Adrenal gland (tissue), 12 donors: ENCODE results near the gene VEGFA. TPM values are rescaled to one million over a fixed set of nuclear protein-coding genes. Genes with fewer than 3 reads are reported as not detected.

Experiments used
- DNase-seq, 7 donors: peaks; one replicate each; pipeline ENCODE4 v3.0.0-alpha.2; 2019 to 2020
- H3K27ac ChIP-seq, 5 donors: fragments of 200-600 bp; sonication (generic) in 4 of 5; 1 replicate in 3 of 5; 2 replicates in 2 of 5; pipeline versions ENCODE4 v1.5.1 to v1.8.0; 2016 to 2020; ENCODE audit warnings: mild to moderate bottlenecking in 1 of 5
- H3K27me3 ChIP-seq: fragments of 200-600 bp; 2 replicates; pipeline ENCODE4 v1.8.0; 2021
- H3K36me3 ChIP-seq, 2 donors: fragments of 200-600 bp; replicated peaks in 1 of 2; 1 replicate in 1 of 2; 2 replicates in 1 of 2; pipeline versions ENCODE4 v1.5.1 to v1.8.0; 2018 to 2022
- H3K4me1 ChIP-seq, 2 donors: fragments of 200-600 bp; replicated peaks in 1 of 2; 1 replicate in 1 of 2; 2 replicates in 1 of 2; pipeline versions ENCODE4 v1.5.1 to v1.8.0; 2018 to 2021
- H3K4me3 ChIP-seq, 4 donors: fragments of 200-600 bp; sonication (generic) in 3 of 4; one replicate each; pipeline ENCODE4 v1.5.1; 2016 to 2018
- H3K9me3 ChIP-seq, 3 donors: fragments of 200-600 bp; sonication (generic) in 1 of 3; replicated peaks in 1 of 3; 1 replicate in 2 of 3; 2 replicates in 1 of 3; pipeline versions ENCODE4 v1.5.1 to v1.8.0; 2016 to 2021
- CTCF ChIP-seq, 6 experiments: fragments of 450-650 bp in 4 of 6; fragments of 200-600 bp in 2 of 6; sonication (generic) in 1 of 6; IDR thresholded peaks; 1 replicate in 5 of 6; 2 replicates in 1 of 6; pipeline versions ENCODE4 v1.5.1 to v1.8.0; 2016 to 2021; ENCODE audit warnings: antibody characterized with exemption in 6 of 6, mild to moderate bottlenecking in 2 of 6, moderate library complexity in 1 of 6
- POLR2A ChIP-seq, 2 donors: fragments of 450-650 bp; IDR thresholded peaks; one replicate each; pipeline ENCODE4 v1.6.1; 2017; ENCODE audit warnings: antibody characterized with exemption in 2 of 2, mild to moderate bottlenecking in 2 of 2, moderate library complexity in 1 of 2
- WGBS, 4 donors: extraction: QIAGEN DNeasy Blood & Tissue Kit in 2 of 4; methylation state at CpG; one replicate each; pipeline versions ENCODE4 v1.1.5 to v1.1.7; 2013 to 2017; 5-methylcytosine and 5-hydroxymethylcytosine counted together
- intact Hi-C, 2 donors: fragments of 100-400 bp; cut with DNase I; formaldehyde crosslinking; loops; one replicate each; pipeline versions ENCODE4 v1.14.1 to v1.15.0; 2022 to 2023
- polyA plus RNA-seq, 3 donors: library from polyadenylated mRNA; stranded (reverse); fragments of 200-250 nt in 2 of 3; fragments of 350-450 nt in 1 of 3; fragmentation: Illumina TruSeq in 1 of 3; extraction: RNeasy Lipid Tissue Mini Kit (QIAGEN cat#74804) in 1 of 3; gene quantifications; one replicate each; pipeline ENCODE4 v1.2.3, GENCODE V29; 2013 to 2014
- total RNA-seq, 9 donors: library from RNA; depleted of rRNA in 4 of 9; stranded (reverse); fragments of >200 nt in 4 of 9; fragments of 120-200 nt in 1 of 9; fragmentation: NEBNext Ultra II Directional in 1 of 9; extraction: Animal tissue kit (Norgen Biotek cat#: 25700) in 1 of 9; gene quantifications; one replicate each; pipeline versions ENCODE4 v1.1.0 to v1.2.4, GENCODE V29; 2013 to 2023
- donor health status: healthy with polysubstance abuse.
- donor health status: Bipolar disorder and iron deficiency.
- donor health status: DM: yes; HTN: yes; CAD: no.
- donor health status: DM: no; HTN: no; CAD: no.
- donor health status: DM: no; HTN: no; CAD: no.
- donor health status: DM: yes; HTN: yes; CAD: no.

VEGFA gene
- total and polyA plus RNA-seq, 12 donors: 31.5 to 343 (median 101) TPM

GRCh38 chr6:43808412-43808811 lies 38.4 kb downstream of the VEGFA start:
- DNase-seq: no peak
- no peak overlapping the region for H3K27ac ChIP-seq
- H3K9me3 ChIP-seq: no peaks in the 10 kb centered on the region
- TF ChIP-seq POLR2A (IDR thresholded peaks at IDR 0.05) (no peak), CTCF (IDR thresholded peaks at IDR 0.05) (no peak)
- no peaks in the 10 kb centered on the region for H3K27me3 ChIP-seq
- WGBS, 4 donors: 95 to 99% (median 96%) methylated on average over 7 of the region's 7 CpGs
- no peaks in the 10 kb centered on the region for H3K4me1 ChIP-seq
- intact Hi-C loops: no loop called here
- H3K36me3 ChIP-seq: no peaks in the 10 kb centered on the region
- H3K4me3 ChIP-seq: no peak overlapping the region

GRCh38 chr6:43809417-43810305 lies 39.6 kb downstream of the VEGFA start:
- H3K4me1 ChIP-seq: no peaks in the 10 kb centered on the region
- TF ChIP-seq POLR2A (IDR thresholded peaks at IDR 0.05): no peak
- TF ChIP-seq CTCF (IDR thresholded peaks at IDR 0.05): no peak
- H3K27me3 ChIP-seq: no peaks in the 10 kb centered on the region
- intact Hi-C loops: no loop called here
- H3K27ac ChIP-seq: no peak overlapping the region
- H3K9me3 ChIP-seq: no peaks in the 10 kb centered on the region
- WGBS, 4 donors: 74 to 78% (median 76%) methylated on average over 13 to 14 of the region's 14 CpGs
- peak in 1 of 7 donors; percentile 70 for DNase-seq
- H3K36me3 ChIP-seq: no peaks in the 10 kb centered on the region
- H3K4me3 ChIP-seq: no peak overlapping the region

GRCh38 chr6:43810965-43811732 lies 41.1 kb downstream of the VEGFA start:
- intact Hi-C loops: no loop called here
- no peak for DNase-seq
- Histone ChIP-seq H3K27me3 (no peaks in the 10 kb centered on the region), H3K9me3 (no peaks in the 10 kb centered on the region), H3K27ac (no peak overlapping the region), H3K36me3 (no peaks in the 10 kb centered on the region), H3K4me3 (no peak overlapping the region), H3K4me1 (no peaks in the 10 kb centered on the region)
- 77 to 86% (median 82%) methylated on average over 5 to 6 of the region's 6 CpGs for WGBS, 4 donors
- TF ChIP-seq POLR2A (IDR thresholded peaks at IDR 0.05) (no peak), CTCF (IDR thresholded peaks at IDR 0.05) (no peak)

GRCh38 chr6:43811733-43812099 lies 41.7 kb downstream of the VEGFA start:
- WGBS, 4 donors: 95 to 100% (median 98%) methylated on average over 2 of the region's 2 CpGs
- no peaks in the 10 kb centered on the region for H3K27me3 ChIP-seq
- H3K27ac ChIP-seq: no peak overlapping the region
- no peaks in the 10 kb centered on the region for H3K4me1 ChIP-seq
- DNase-seq: no peak
- intact Hi-C loops: no loop called here
- TF ChIP-seq POLR2A (IDR thresholded peaks at IDR 0.05) (no peak), CTCF (IDR thresholded peaks at IDR 0.05) (no peak)
- no peaks in the 10 kb centered on the region for H3K9me3 ChIP-seq
- no peak overlapping the region for H3K4me3 ChIP-seq
- no peaks in the 10 kb centered on the region for H3K36me3 ChIP-seq
